ENCODE measurements around the gene AP3D1. TPM values are rescaled to one million over a fixed set of nuclear protein-coding genes. Genes with fewer than 3 reads are reported as not detected.
A peak's percentile ranks its signal among the peaks of the same experiment; 100 is the strongest.

Gene AP3D1
- total and polyA plus RNA-seq, 2 donors from 2014 or later: 68.4 to 125 TPM

DNA sequence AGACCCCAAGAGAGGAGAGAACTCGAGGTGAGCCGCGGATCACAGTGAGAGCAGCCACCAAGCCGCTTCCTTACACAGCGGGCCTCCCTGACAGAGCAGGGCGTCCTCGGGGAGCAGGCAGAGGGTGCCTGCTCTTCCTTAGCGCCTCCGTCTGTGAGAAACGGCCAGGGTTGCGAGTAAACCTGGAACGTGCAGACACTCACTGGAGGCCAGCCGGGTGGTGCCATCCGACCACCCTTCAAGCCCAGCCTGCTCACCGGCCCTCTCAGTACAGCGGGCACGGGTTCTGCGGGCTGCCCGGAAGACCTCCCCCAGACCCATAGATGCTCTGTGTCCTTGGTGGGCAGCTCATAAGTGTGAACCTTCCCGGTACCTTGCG is 22.0 kb upstream of the AP3D1 start:
- no peak overlapping the region for H3K27ac ChIP-seq (ENCODE audit: low read depth in 2 of 2, low read length in 2 of 2)
- DNase-seq: no peak
- no peak for FAIRE-seq

DNA sequence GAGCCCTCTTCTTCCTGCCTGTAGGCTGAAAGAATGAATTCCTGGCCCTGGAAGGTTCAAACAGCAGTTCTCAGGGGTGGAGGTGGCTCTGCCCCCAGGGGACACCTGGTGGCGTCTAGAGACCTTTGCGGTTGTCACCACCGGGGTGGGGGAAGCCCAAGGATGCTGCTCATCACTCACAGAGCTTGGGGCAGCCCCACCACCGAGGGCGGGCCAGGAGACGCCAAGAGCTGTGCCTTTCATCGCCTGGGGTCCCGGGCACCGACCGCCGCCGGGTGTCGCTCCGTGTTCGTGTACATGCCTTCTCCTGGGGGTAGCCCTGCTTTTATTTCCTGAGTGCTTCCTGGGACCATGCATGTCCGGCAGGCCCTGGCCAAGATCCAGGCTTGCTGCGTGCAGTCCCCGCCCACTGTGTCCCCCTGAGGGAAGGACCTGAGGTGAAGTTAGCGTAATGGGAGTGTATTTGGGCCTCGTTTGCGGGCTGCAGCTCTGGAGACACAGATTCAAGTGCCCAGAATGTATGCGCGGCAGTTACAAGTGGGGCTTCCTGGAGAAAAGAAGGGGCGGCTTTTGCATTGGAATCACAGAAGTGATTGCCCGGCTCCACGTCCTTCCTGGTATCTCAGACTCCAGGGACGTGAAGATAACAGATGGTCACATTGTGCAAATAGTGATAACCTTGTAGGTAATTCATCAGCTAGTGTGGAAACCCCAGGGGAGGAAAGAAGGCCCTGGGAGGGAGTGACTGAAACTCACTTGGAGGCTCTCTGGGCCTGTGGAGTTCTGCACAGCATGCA is 20.2 kb upstream of the AP3D1 start:
- peak overlapping the region; percentile 70 to 96 for H3K27ac ChIP-seq (ENCODE audit: low read depth in 2 of 2, low read length in 2 of 2)
- DNase-seq: peak in 1 of 5 donors; percentile 85
- intact Hi-C loops (cut with DNase I): no loop called here
- H3K4me3 ChIP-seq (ENCODE audit: low read length in 3 of 3): no peak overlapping the region
- TF ChIP-seq, protein P1, sequence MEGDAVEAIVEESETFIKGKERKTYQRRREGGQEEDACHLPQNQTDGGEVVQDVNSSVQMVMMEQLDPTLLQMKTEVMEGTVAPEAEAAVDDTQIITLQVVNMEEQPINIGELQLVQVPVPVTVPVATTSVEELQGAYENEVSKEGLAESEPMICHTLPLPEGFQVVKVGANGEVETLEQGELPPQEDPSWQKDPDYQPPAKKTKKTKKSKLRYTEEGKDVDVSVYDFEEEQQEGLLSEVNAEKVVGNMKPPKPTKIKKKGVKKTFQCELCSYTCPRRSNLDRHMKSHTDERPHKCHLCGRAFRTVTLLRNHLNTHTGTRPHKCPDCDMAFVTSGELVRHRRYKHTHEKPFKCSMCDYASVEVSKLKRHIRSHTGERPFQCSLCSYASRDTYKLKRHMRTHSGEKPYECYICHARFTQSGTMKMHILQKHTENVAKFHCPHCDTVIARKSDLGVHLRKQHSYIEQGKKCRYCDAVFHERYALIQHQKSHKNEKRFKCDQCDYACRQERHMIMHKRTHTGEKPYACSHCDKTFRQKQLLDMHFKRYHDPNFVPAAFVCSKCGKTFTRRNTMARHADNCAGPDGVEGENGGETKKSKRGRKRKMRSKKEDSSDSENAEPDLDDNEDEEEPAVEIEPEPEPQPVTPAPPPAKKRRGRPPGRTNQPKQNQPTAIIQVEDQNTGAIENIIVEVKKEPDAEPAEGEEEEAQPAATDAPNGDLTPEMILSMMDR (IDR thresholded peaks at IDR 0.05; ENCODE audit: borderline replicate concordance, extremely low read depth, insufficient read depth): no peak
- FAIRE-seq: no peak
- H3K4me1 ChIP-seq (ENCODE audit: control insufficient read depth in 2 of 3, insufficient read depth in 2 of 3, low read depth in 1 of 3, low read length in 3 of 3): peaks cover 2 to 55% (median 51%) of the 10 kb centered on the region in 3 donors
- no peaks in the 10 kb centered on the region for H3K27me3 ChIP-seq (ENCODE audit: control insufficient read depth, insufficient read depth, low read length)
- peak overlapping the region in 1 of 3 donors; percentile 53 for H3K9ac ChIP-seq (ENCODE audit: low read length in 3 of 3)
- no peaks in the 10 kb centered on the region for H3K36me3 ChIP-seq (ENCODE audit: control insufficient read depth in 2 of 3, insufficient read depth in 3 of 3, low read length in 3 of 3)
- H3K9me3 ChIP-seq (ENCODE audit: control insufficient read depth in 2 of 3, insufficient read depth in 1 of 3, low read length in 3 of 3): no peaks in the 10 kb centered on the region

More for the DNA sequence above, 22.0 kb upstream of the AP3D1 start:
- Histone ChIP-seq H3K4me3 (ENCODE audit: low read length in 3 of 3) (no peak overlapping the region), H3K9ac (ENCODE audit: low read length in 3 of 3) (no peak overlapping the region), H3K27me3 (ENCODE audit: control insufficient read depth, insufficient read depth, low read length) (no peaks in the 10 kb centered on the region), H3K4me1 (ENCODE audit: control insufficient read depth in 2 of 3, insufficient read depth in 2 of 3, low read depth in 1 of 3, low read length in 3 of 3) (peaks cover 2 to 43% (median 34%) of the 10 kb centered on the region in 3 donors), H3K36me3 (ENCODE audit: control insufficient read depth in 2 of 3, insufficient read depth in 3 of 3, low read length in 3 of 3) (no peaks in the 10 kb centered on the region), H3K9me3 (ENCODE audit: control insufficient read depth in 2 of 3, insufficient read depth in 1 of 3, low read length in 3 of 3) (no peaks in the 10 kb centered on the region)
- intact Hi-C loops (cut with DNase I): no loop called here
- TF ChIP-seq, protein P1 (IDR thresholded peaks at IDR 0.05; ENCODE audit: borderline replicate concordance, extremely low read depth, insufficient read depth): no peak

DNA sequence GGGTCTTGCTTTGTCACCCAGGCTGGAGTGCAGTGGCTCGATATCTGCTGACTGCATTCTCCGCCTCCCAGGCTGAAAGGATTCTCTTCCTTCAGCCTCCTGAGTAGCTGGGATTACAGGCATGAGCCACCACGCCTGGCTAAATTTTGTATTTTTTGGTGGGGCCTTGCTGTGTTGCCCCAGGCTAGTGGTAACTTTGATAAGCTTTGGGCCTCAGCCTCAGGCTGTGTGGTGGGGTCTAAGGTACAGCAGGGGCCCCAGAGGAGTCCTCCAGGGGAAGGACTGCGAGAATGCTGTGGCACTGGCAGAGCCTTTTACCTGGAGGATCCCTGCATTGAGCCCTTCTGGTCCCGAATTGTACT is 19.6 kb upstream of the AP3D1 start:
- Histone ChIP-seq H3K9me3 (ENCODE audit: control insufficient read depth in 2 of 3, insufficient read depth in 1 of 3, low read length in 3 of 3) (no peaks in the 10 kb centered on the region), H3K4me1 (ENCODE audit: control insufficient read depth in 2 of 3, insufficient read depth in 2 of 3, low read depth in 1 of 3, low read length in 3 of 3) (peaks cover 2 to 53% (median 52%) of the 10 kb centered on the region in 3 donors), H3K27ac (ENCODE audit: low read depth in 2 of 2, low read length in 2 of 2) (peak overlapping the region; percentile 70 to 96), H3K9ac (ENCODE audit: low read length in 3 of 3) (peak overlapping the region in 1 of 3 donors; percentile 53), H3K36me3 (ENCODE audit: control insufficient read depth in 2 of 3, insufficient read depth in 3 of 3, low read length in 3 of 3) (no peaks in the 10 kb centered on the region), H3K4me3 (ENCODE audit: low read length in 3 of 3) (no peak overlapping the region), H3K27me3 (ENCODE audit: control insufficient read depth, insufficient read depth, low read length) (no peaks in the 10 kb centered on the region)
- FAIRE-seq (no peak), DNase-seq (no peak)
- TF ChIP-seq, protein P1 (IDR thresholded peaks at IDR 0.05; ENCODE audit: borderline replicate concordance, extremely low read depth, insufficient read depth): no peak
- intact Hi-C loops (cut with DNase I): no loop called here
